SK-N-SH (cell line): ENCODE data around the gene DLG3.

Experiments used
- EP300 ChIP-seq, 2 experiments: IDR thresholded peaks; 2 replicates each; pipeline versions ENCODE4 v1.4.0 to v1.6.1; 2012; ENCODE audit warnings: borderline replicate concordance in 1 of 2, low read depth in 1 of 2, low read length in 1 of 2
- EZH2phosphoT487 ChIP-seq: fragments of 200-600 bp; sonication (generic); IDR thresholded peaks from 2 replicates; pipeline ENCODE4 v1.6.1; 2017; ENCODE audit warnings: low read depth, mixed run types, mild to moderate bottlenecking, antibody characterized with exemption, moderate library complexity, borderline replicate concordance
- GABPA ChIP-seq: IDR thresholded peaks from 2 replicates; pipeline ENCODE4 v1.4.0; 2012; ENCODE audit warnings: low read depth, mild to moderate bottlenecking
- JUND ChIP-seq: IDR thresholded peaks from 2 replicates; pipeline ENCODE4 v1.4.0; 2012
- NRF1 ChIP-seq: IDR thresholded peaks from 2 replicates; pipeline ENCODE4 v1.6.1; 2012; ENCODE audit warnings: low read depth, mild to moderate bottlenecking, low read length
- POLR2AphosphoS5 ChIP-seq: IDR thresholded peaks from 2 replicates; pipeline ENCODE4 v1.6.1; 2012; ENCODE audit warnings: low read depth, low read length
- RFX5 ChIP-seq: IDR thresholded peaks from 2 replicates; pipeline ENCODE4 v1.6.1; 2012; ENCODE audit warnings: mild to moderate bottlenecking, improper control_type of control experiment, low read length
- SMC3 ChIP-seq: IDR thresholded peaks from 2 replicates; pipeline ENCODE4 v1.6.1; 2012; ENCODE audit warnings: low read depth, low read length, improper control_type of control experiment
- TCF12 ChIP-seq: IDR thresholded peaks from 2 replicates; pipeline ENCODE4 v1.4.0; 2012
- TEAD4 ChIP-seq: IDR thresholded peaks from 2 replicates; pipeline ENCODE4 v1.4.0; 2012; ENCODE audit warnings: mild to moderate bottlenecking, borderline replicate concordance; ENCODE audit not compliant: insufficient read depth
- TF ChIP-seq, protein P1 (sequence below): fragments of 200-600 bp; sonication (generic); IDR thresholded peaks from 2 replicates; pipeline ENCODE4 v1.6.1; 2017; ENCODE audit warnings: antibody characterized with exemption, mild to moderate bottlenecking, moderate library complexity
- TF ChIP-seq, protein P2 (sequence below): IDR thresholded peaks from 2 replicates; pipeline ENCODE4; 2012
- TF ChIP-seq, protein P3 (sequence below): IDR thresholded peaks from 2 replicates; pipeline ENCODE4 v1.4.0; 2012; ENCODE audit warnings: low read depth
- TF ChIP-seq, protein P4 (sequence below): IDR thresholded peaks from 2 replicates; pipeline ENCODE4 v1.6.1; 2012; ENCODE audit warnings: mild to moderate bottlenecking, low read depth, low read length, moderate library complexity

DNA sequence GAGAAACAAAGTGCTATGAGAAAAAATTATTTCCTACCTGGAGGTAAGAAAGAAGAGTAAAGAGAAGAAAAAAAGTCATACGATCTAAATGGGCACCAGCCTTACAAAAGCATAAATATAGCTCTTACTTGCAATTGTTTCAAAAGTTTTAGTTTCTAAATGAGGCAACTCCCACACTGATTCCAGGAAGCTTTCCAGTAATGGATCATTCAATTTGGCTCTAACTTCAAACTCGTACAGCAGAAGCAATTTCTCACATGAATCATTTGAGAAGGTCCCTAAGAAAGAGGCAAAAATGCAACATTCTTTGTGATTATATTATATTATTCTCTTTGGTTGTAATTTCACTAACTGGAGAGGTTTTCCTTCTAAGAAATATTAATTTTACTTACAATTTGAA lies 109.9 kb downstream of the DLG3 start:
- TF ChIP-seq, protein P1, sequence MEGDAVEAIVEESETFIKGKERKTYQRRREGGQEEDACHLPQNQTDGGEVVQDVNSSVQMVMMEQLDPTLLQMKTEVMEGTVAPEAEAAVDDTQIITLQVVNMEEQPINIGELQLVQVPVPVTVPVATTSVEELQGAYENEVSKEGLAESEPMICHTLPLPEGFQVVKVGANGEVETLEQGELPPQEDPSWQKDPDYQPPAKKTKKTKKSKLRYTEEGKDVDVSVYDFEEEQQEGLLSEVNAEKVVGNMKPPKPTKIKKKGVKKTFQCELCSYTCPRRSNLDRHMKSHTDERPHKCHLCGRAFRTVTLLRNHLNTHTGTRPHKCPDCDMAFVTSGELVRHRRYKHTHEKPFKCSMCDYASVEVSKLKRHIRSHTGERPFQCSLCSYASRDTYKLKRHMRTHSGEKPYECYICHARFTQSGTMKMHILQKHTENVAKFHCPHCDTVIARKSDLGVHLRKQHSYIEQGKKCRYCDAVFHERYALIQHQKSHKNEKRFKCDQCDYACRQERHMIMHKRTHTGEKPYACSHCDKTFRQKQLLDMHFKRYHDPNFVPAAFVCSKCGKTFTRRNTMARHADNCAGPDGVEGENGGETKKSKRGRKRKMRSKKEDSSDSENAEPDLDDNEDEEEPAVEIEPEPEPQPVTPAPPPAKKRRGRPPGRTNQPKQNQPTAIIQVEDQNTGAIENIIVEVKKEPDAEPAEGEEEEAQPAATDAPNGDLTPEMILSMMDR: no peak
- TF ChIP-seq JUND (no peak), SMC3 (no peak), TCF12 (no peak), GABPA (no peak), TEAD4 (no peak), EP300 (IDR thresholded peaks at IDR 0.05; ENCODE audit: borderline replicate concordance in 1 of 2, low read depth in 1 of 2, low read length in 1 of 2) (no peak), EZH2phosphoT487 (no peak), POLR2AphosphoS5 (no peak), NRF1 (no peak), RFX5 (no peak)
- TF ChIP-seq, protein P2, sequence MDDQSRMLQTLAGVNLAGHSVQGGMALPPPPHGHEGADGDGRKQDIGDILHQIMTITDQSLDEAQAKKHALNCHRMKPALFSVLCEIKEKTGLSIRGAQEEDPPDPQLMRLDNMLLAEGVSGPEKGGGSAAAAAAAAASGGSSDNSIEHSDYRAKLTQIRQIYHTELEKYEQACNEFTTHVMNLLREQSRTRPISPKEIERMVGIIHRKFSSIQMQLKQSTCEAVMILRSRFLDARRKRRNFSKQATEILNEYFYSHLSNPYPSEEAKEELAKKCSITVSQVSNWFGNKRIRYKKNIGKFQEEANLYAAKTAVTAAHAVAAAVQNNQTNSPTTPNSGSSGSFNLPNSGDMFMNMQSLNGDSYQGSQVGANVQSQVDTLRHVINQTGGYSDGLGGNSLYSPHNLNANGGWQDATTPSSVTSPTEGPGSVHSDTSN: no peak
- TF ChIP-seq, protein P3, sequence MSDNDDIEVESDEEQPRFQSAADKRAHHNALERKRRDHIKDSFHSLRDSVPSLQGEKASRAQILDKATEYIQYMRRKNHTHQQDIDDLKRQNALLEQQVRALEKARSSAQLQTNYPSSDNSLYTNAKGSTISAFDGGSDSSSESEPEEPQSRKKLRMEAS: no peak
- TF ChIP-seq, protein P4, sequence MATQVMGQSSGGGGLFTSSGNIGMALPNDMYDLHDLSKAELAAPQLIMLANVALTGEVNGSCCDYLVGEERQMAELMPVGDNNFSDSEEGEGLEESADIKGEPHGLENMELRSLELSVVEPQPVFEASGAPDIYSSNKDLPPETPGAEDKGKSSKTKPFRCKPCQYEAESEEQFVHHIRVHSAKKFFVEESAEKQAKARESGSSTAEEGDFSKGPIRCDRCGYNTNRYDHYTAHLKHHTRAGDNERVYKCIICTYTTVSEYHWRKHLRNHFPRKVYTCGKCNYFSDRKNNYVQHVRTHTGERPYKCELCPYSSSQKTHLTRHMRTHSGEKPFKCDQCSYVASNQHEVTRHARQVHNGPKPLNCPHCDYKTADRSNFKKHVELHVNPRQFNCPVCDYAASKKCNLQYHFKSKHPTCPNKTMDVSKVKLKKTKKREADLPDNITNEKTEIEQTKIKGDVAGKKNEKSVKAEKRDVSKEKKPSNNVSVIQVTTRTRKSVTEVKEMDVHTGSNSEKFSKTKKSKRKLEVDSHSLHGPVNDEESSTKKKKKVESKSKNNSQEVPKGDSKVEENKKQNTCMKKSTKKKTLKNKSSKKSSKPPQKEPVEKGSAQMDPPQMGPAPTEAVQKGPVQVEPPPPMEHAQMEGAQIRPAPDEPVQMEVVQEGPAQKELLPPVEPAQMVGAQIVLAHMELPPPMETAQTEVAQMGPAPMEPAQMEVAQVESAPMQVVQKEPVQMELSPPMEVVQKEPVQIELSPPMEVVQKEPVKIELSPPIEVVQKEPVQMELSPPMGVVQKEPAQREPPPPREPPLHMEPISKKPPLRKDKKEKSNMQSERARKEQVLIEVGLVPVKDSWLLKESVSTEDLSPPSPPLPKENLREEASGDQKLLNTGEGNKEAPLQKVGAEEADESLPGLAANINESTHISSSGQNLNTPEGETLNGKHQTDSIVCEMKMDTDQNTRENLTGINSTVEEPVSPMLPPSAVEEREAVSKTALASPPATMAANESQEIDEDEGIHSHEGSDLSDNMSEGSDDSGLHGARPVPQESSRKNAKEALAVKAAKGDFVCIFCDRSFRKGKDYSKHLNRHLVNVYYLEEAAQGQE: no peak
